CD8-positive, alpha-beta memory T cell (primary cell): ENCODE results near the gene CDK6. TPM values are rescaled to one million over a fixed set of nuclear protein-coding genes. Genes with fewer than 3 reads are reported as not detected.

Source experiments
- CTCF ChIA-PET: fragments of 350-600 bp; sonication (Branson Sonifier 250); formaldehyde crosslinking; loops from one replicate; lab custom pipeline; 2021; ENCODE audit warnings: antibody characterized with exemption; lab: Charles Lee
- POLR2A ChIA-PET: fragments of 350-600 bp; sonication (Branson Sonifier 250); formaldehyde crosslinking; loops from one replicate; lab custom pipeline; 2021; ENCODE audit warnings: antibody characterized with exemption; lab: Charles Lee
- DNase-seq, 5 donors: peaks; one replicate each; pipeline versions ENCODE4 v3.0.0 to v3.0.0-alpha.2; 2020 to 2022; ENCODE audit warnings: mixed read lengths in 1 of 5
- H3K27ac ChIP-seq: one replicate; pipeline ENCODE4 v1.7.0; 2013; ENCODE audit warnings: low read depth, mild to moderate bottlenecking, low read length, moderate library complexity
- H3K27me3 ChIP-seq: 2 replicates; pipeline ENCODE4 v1.7.0; 2013; ENCODE audit warnings: low read length, mild to moderate bottlenecking; ENCODE audit not compliant: insufficient read depth, poor library complexity, severe bottlenecking
- H3K36me3 ChIP-seq: 2 replicates; pipeline ENCODE4 v1.7.0; 2013; ENCODE audit warnings: mild to moderate bottlenecking, low read length, moderate library complexity; ENCODE audit not compliant: insufficient read depth
- H3K4me1 ChIP-seq: 2 replicates; pipeline ENCODE4 v1.7.0; 2013; ENCODE audit warnings: mild to moderate bottlenecking, low read length, moderate library complexity; ENCODE audit not compliant: insufficient read depth
- H3K4me3 ChIP-seq: 2 replicates; pipeline ENCODE4 v1.7.0; 2013; ENCODE audit warnings: mild to moderate bottlenecking, low read length
- H3K9me3 ChIP-seq: 2 replicates; pipeline ENCODE4 v1.7.0; 2013; ENCODE audit warnings: mild to moderate bottlenecking, low read length
- H3K27ac Mint-ChIP-seq, 8 donors: one replicate each; pipeline ENCODE4 v1.8.0; 2020 to 2021; ENCODE audit warnings: mixed read lengths in 8 of 8, mild to moderate bottlenecking in 6 of 8, inconsistent platforms in 3 of 8, moderate library complexity in 3 of 8
- H3K27me3 Mint-ChIP-seq, 2 donors: one replicate each; pipeline ENCODE4 v1.8.0; 2020 to 2021; ENCODE audit warnings: mixed read lengths in 2 of 2, mild to moderate bottlenecking in 1 of 2, moderate library complexity in 1 of 2
- H3K36me3 Mint-ChIP-seq, 3 donors: one replicate each; pipeline ENCODE4 v1.8.0; 2020 to 2021; ENCODE audit warnings: mixed read lengths in 3 of 3, inconsistent platforms in 1 of 3, mild to moderate bottlenecking in 1 of 3
- H3K4me1 Mint-ChIP-seq, 3 donors: one replicate each; pipeline ENCODE4 v1.8.0; 2020 to 2021; ENCODE audit warnings: mixed read lengths in 3 of 3, inconsistent platforms in 1 of 3, mild to moderate bottlenecking in 1 of 3
- H3K4me3 Mint-ChIP-seq, 7 donors: one replicate each; pipeline ENCODE4 v1.8.0; 2020 to 2021; ENCODE audit warnings: mixed read lengths in 7 of 7, mild to moderate bottlenecking in 6 of 7, moderate library complexity in 4 of 7, inconsistent platforms in 2 of 7
- H3K9me3 Mint-ChIP-seq, 5 donors: one replicate each; pipeline ENCODE4 v1.8.0; 2020 to 2022; ENCODE audit warnings: mixed read lengths in 5 of 5, mild to moderate bottlenecking in 3 of 5, moderate library complexity in 2 of 5, inconsistent platforms in 1 of 5
- polyA plus RNA-seq: library from polyadenylated mRNA; unstranded; fragments of 300-500 nt; fragmentation: Illumina TruSeq; gene quantifications from one replicate; pipeline ENCODE4 v1.2.3, GENCODE V29; 2021
- total RNA-seq, 2 experiments: library from RNA; stranded (reverse); gene quantifications; one replicate each; pipeline ENCODE4 v1.2.3, GENCODE V29; 2021

Gene CDK6
- total and polyA plus RNA-seq, 3 experiments from 2014 or later: 20.7 to 235 (median 231) TPM

- peak overlapping the region; percentile 81 for H3K4me3 ChIP-seq
- Mint-ChIP-seq H3K36me3 (peaks cover 0 to 29% (median 2%) of the 10 kb centered on the region in 3 donors), H3K4me1 (peaks cover 48 to 64% (median 60%) of the 10 kb centered on the region in 3 donors)
Measured at GRCh38 chr7:92832534-92833023, 3.8 kb downstream of the CDK6 start.

GRCh38 chr7:92831716-92832533, 4.4 kb downstream of the CDK6 start:
- peak overlapping the region; percentile 73 for H3K27ac ChIP-seq
- no peaks in the 10 kb centered on the region for H3K27me3 Mint-ChIP-seq
- H3K36me3 ChIP-seq: no peaks in the 10 kb centered on the region
- peaks cover 40% of the 10 kb centered on the region for H3K4me1 ChIP-seq
- peak overlapping the region; percentile 81 for H3K4me3 ChIP-seq
- peaks cover 0 to 2% (median 0%) of the 10 kb centered on the region in 5 donors for H3K9me3 Mint-ChIP-seq
- DNase-seq: no peak
- H3K4me3 Mint-ChIP-seq: peak overlapping the region; percentile 94 to 100 (median 97)
- no peaks in the 10 kb centered on the region for H3K9me3 ChIP-seq
- peaks cover 0 to 31% (median 2%) of the 10 kb centered on the region in 3 donors for H3K36me3 Mint-ChIP-seq
- CTCF ChIA-PET: interaction anchor here (0.8 to 4.0 kb wide), 30 partner anchors 10 to 303 kb away, joined by 3 to 46 read pairs (median 6); partner anchors contain the start of genes PEX1, RBM48 and SAMD9
- peaks cover 47 to 64% (median 61%) of the 10 kb centered on the region in 3 donors for H3K4me1 Mint-ChIP-seq
- H3K27me3 ChIP-seq: no peaks in the 10 kb centered on the region
- H3K27ac Mint-ChIP-seq: peak overlapping the region; percentile 65 to 96 (median 94)
- POLR2A ChIA-PET: interaction anchor here (1.6 kb wide), 1 partner anchor 23 kb away, joined by 6 read pairs; no protein-coding TSS in a partner anchor

More at GRCh38 chr7:92832534-92833023, 3.8 kb downstream of the CDK6 start:
- ChIA-PET POLR2A (interaction anchor here (0.7 to 1.6 kb wide), 6 partner anchors 19 to 384 kb away, joined by 3 to 6 read pairs (median 4); no protein-coding TSS in a partner anchor), CTCF (interaction anchor here (0.6 to 4.0 kb wide), 48 partner anchors 10 to 399 kb away, joined by 3 to 46 read pairs (median 5); partner anchors contain the start of genes PEX1, RBM48, SAMD9 and VPS50)
- H3K27ac Mint-ChIP-seq: peak overlapping the region; percentile 65 to 96 (median 94)
- no peaks in the 10 kb centered on the region for H3K36me3 ChIP-seq
- peaks cover 41% of the 10 kb centered on the region for H3K4me1 ChIP-seq
- no peaks in the 10 kb centered on the region for H3K9me3 ChIP-seq
- H3K27ac ChIP-seq: peak overlapping the region; percentile 73
- peak overlapping the region; percentile 94 to 100 (median 97) for H3K4me3 Mint-ChIP-seq
- DNase-seq: peak in 1 of 5 donors; percentile 5
- H3K27me3 Mint-ChIP-seq: no peaks in the 10 kb centered on the region
- peaks cover 0 to 2% (median 0%) of the 10 kb centered on the region in 5 donors for H3K9me3 Mint-ChIP-seq
- H3K27me3 ChIP-seq: no peaks in the 10 kb centered on the region

- no peak for DNase-seq
- no peaks in the 10 kb centered on the region for H3K27me3 ChIP-seq
- H3K27ac ChIP-seq: no peak overlapping the region
- peaks cover 51% of the 10 kb centered on the region for H3K4me1 ChIP-seq
- H3K36me3 ChIP-seq: no peaks in the 10 kb centered on the region
- Mint-ChIP-seq H3K36me3 (peaks cover 0 to 26% (median 5%) of the 10 kb centered on the region in 3 donors), H3K4me1 (peaks cover 55 to 72% (median 71%) of the 10 kb centered on the region in 3 donors), H3K27ac (peak overlapping the region in 7 of 8 donors; percentile 23 to 78 (median 70)), H3K4me3 (peak overlapping the region; percentile 62 to 100 (median 78)), H3K9me3 (no peaks in the 10 kb centered on the region), H3K27me3 (no peaks in the 10 kb centered on the region)
- POLR2A ChIA-PET: no interaction called here
- H3K9me3 ChIP-seq: no peaks in the 10 kb centered on the region
- CTCF ChIA-PET: interaction anchor here (1.4 to 1.9 kb wide), 2 partner anchors 17 to 210 kb away, joined by 5 to 8 read pairs; no protein-coding TSS in a partner anchor
- H3K4me3 ChIP-seq: peak overlapping the region; percentile 3
Measured at GRCh38 chr7:92830532-92831110, 5.8 kb downstream of the CDK6 start.

- CTCF ChIA-PET: interaction anchor here (1.9 kb wide), 1 partner anchor 16 kb away, joined by 8 read pairs; no protein-coding TSS in a partner anchor
Measured at GRCh38 chr7:92830027-92830426, 6.3 kb downstream of the CDK6 start.

GRCh38 chr7:92827464-92828120, 8.8 kb downstream of the CDK6 start:
- ChIA-PET POLR2A (no interaction called here), CTCF (no interaction called here)
- Histone ChIP-seq H3K4me1 (peaks cover 60% of the 10 kb centered on the region), H3K9me3 (no peaks in the 10 kb centered on the region), H3K27me3 (no peaks in the 10 kb centered on the region), H3K4me3 (no peak overlapping the region), H3K36me3 (no peaks in the 10 kb centered on the region), H3K27ac (no peak overlapping the region)
- no peak for DNase-seq
- H3K27ac Mint-ChIP-seq: peak overlapping the region in 3 of 8 donors; percentile 17 to 73 (median 64)
- peaks cover 71 to 93% (median 93%) of the 10 kb centered on the region in 3 donors for H3K4me1 Mint-ChIP-seq
- peaks cover 0 to 8% (median 8%) of the 10 kb centered on the region in 3 donors for H3K36me3 Mint-ChIP-seq
- H3K27me3 Mint-ChIP-seq: no peaks in the 10 kb centered on the region
- no peaks in the 10 kb centered on the region for H3K9me3 Mint-ChIP-seq
- H3K4me3 Mint-ChIP-seq: peak overlapping the region in 2 of 7 donors; percentile 33 to 41

More at GRCh38 chr7:92830027-92830426, 6.3 kb downstream of the CDK6 start:
- H3K4me1 Mint-ChIP-seq: peaks cover 56 to 77% (median 74%) of the 10 kb centered on the region in 3 donors
- H3K27me3 Mint-ChIP-seq: no peaks in the 10 kb centered on the region
- peak overlapping the region in 4 of 8 donors; percentile 23 to 78 (median 69) for H3K27ac Mint-ChIP-seq
- peaks cover 51% of the 10 kb centered on the region for H3K4me1 ChIP-seq
- peak overlapping the region in 4 of 7 donors; percentile 9 to 100 (median 70) for H3K4me3 Mint-ChIP-seq
- H3K36me3 ChIP-seq: no peaks in the 10 kb centered on the region
- no peak overlapping the region for H3K4me3 ChIP-seq
- POLR2A ChIA-PET: no interaction called here
- no peaks in the 10 kb centered on the region for H3K9me3 Mint-ChIP-seq
- H3K9me3 ChIP-seq: no peaks in the 10 kb centered on the region
- peaks cover 0 to 21% (median 8%) of the 10 kb centered on the region in 3 donors for H3K36me3 Mint-ChIP-seq
- no peak overlapping the region for H3K27ac ChIP-seq
- no peak for DNase-seq
- no peaks in the 10 kb centered on the region for H3K27me3 ChIP-seq

- Histone ChIP-seq H3K4me1 (peaks cover 51% of the 10 kb centered on the region), H3K36me3 (no peaks in the 10 kb centered on the region), H3K27ac (no peak overlapping the region), H3K4me3 (no peak overlapping the region), H3K9me3 (no peaks in the 10 kb centered on the region), H3K27me3 (no peaks in the 10 kb centered on the region)
- ChIA-PET CTCF (no interaction called here), POLR2A (no interaction called here)
- no peak for DNase-seq
- Mint-ChIP-seq H3K4me1 (peaks cover 62 to 87% (median 87%) of the 10 kb centered on the region in 3 donors), H3K27me3 (no peaks in the 10 kb centered on the region), H3K9me3 (no peaks in the 10 kb centered on the region), H3K36me3 (peaks cover 0 to 8% (median 3%) of the 10 kb centered on the region in 3 donors), H3K27ac (no peak overlapping the region), H3K4me3 (peak overlapping the region in 1 of 7 donors; percentile 21)
Measured at GRCh38 chr7:92826258-92826938, 10.0 kb downstream of the CDK6 start.
